Activated CD4-positive, alpha-beta T cell treated with anti-CD3 and anti-CD28 coated beads for 36 hours (primary cell): ENCODE data around the gene CBR1. TPM values are rescaled to one million over a fixed set of nuclear protein-coding genes. Genes with fewer than 3 reads are reported as not detected.
"Not testable (repeated sequence)": the region's sequence is repeated elsewhere in the genome, so short reads cannot be mapped to it uniquely, and the experiment has no call there.

Experiments used
- ATAC-seq: fragments of 200-7000 bp; cut with Tn5 transposase; one replicate; pipeline ENCODE4 v1.10.0; 2021; ENCODE audit warnings: mild to moderate bottlenecking, moderate library complexity
- CTCF ChIA-PET: fragments of 350-600 bp; sonication (Branson Sonifier 250); formaldehyde crosslinking; loops from one replicate; lab custom pipeline; 2021; ENCODE audit warnings: antibody characterized with exemption; lab: Charles Lee
- POLR2A ChIA-PET: fragments of 350-600 bp; sonication (Branson Sonifier 250); formaldehyde crosslinking; loops from one replicate; lab custom pipeline; 2021; ENCODE audit warnings: antibody characterized with exemption, inconsistent platforms; lab: Charles Lee
- DNase-seq: peaks from one replicate; pipeline ENCODE4 v3.0.0-alpha.2; 2020
- H3K27ac Mint-ChIP-seq: one replicate; pipeline ENCODE4 v1.8.0; 2021; ENCODE audit warnings: mixed read lengths
- H3K27me3 Mint-ChIP-seq: one replicate; pipeline ENCODE4 v1.8.0; 2021; ENCODE audit warnings: mixed read lengths
- H3K36me3 Mint-ChIP-seq: one replicate; pipeline ENCODE4 v1.8.0; 2021; ENCODE audit warnings: low read depth, mixed read lengths
- H3K4me1 Mint-ChIP-seq: one replicate; pipeline ENCODE4 v1.8.0; 2021; ENCODE audit warnings: mixed read lengths
- H3K4me3 Mint-ChIP-seq: one replicate; pipeline ENCODE4 v1.8.0; 2021; ENCODE audit warnings: mild to moderate bottlenecking, moderate library complexity, mixed read lengths
- H3K9me3 Mint-ChIP-seq: one replicate; pipeline ENCODE4 v1.8.0; 2021; ENCODE audit warnings: low read depth, mixed read lengths
- intact Hi-C, 2 experiments: fragments of 100-400 bp; cut with DNase I in 1 of 2; cut with micrococcal nuclease in 1 of 2; formaldehyde crosslinking; loops; one replicate each; pipeline versions ENCODE4 v1.14.2 to v1.15.1; 2022 to 2024; cut with DNase I, micrococcal nuclease
- total RNA-seq, 2 experiments: library from RNA; stranded (reverse); gene quantifications; one replicate each; pipeline ENCODE4 v1.2.3, GENCODE V29; 2021

Gene CBR1
- total RNA-seq, 2 experiments from 2014 or later, result 48.6 to 54.1 TPM

GRCh38 chr21:36068748-36069398 is 951 bp upstream of the CBR1 start:
- peaks cover 33% of the 10 kb centered on the region for H3K36me3 Mint-ChIP-seq
- no peak overlapping the region for H3K4me3 Mint-ChIP-seq
- H3K27ac Mint-ChIP-seq, result no peak overlapping the region
- peaks cover 41% of the 10 kb centered on the region for H3K4me1 Mint-ChIP-seq
- intact Hi-C loops, result loop anchor here (1.0 to 10.0 kb wide), 6 partner anchors 9 to 1452 kb away; partner anchors contain the start of genes SETD4 (in 2 of the 2), DOP1B (in 1 of the 2), DYRK1A (in 1 of the 2) and MORC3 (in 1 of the 2)
- CTCF ChIA-PET, result interaction anchor here (0.6 to 2.1 kb wide), 4 partner anchors 10 to 68 kb away, joined by 3 to 7 read pairs (median 4); no protein-coding TSS in a partner anchor
- H3K27me3 Mint-ChIP-seq, result no peaks in the 10 kb centered on the region
- POLR2A ChIA-PET, result interaction anchor here (1.6 kb wide), 1 partner anchor 9 kb away, joined by 13 read pairs; the partner anchor contains the start of gene SETD4
- DNase-seq, result no peak
- peaks cover 6% of the 10 kb centered on the region for H3K9me3 Mint-ChIP-seq
- no peak for ATAC-seq

GRCh38 chr21:36070999-36071398 is 1.2 kb downstream of the CBR1 start:
- ChIA-PET CTCF (interaction anchor here (0.6 to 1.4 kb wide), 3 partner anchors 12 to 57 kb away, joined by 4 to 9 read pairs (median 4); partner anchors contain the start of gene SETD4), POLR2A (no interaction called here)
- intact Hi-C loops, result no loop called here
- peak overlapping the region; percentile 83 for H3K4me3 Mint-ChIP-seq
- H3K36me3 Mint-ChIP-seq, result peaks cover 33% of the 10 kb centered on the region
- DNase-seq, result no peak
- peaks cover 43% of the 10 kb centered on the region for H3K4me1 Mint-ChIP-seq
- no peak for ATAC-seq
- H3K9me3 Mint-ChIP-seq, result peaks cover 6% of the 10 kb centered on the region
- no peaks in the 10 kb centered on the region for H3K27me3 Mint-ChIP-seq
- peak overlapping the region; percentile 63 for H3K27ac Mint-ChIP-seq

GRCh38 chr21:36072453-36073162 is 2.8 kb downstream of the CBR1 start:
- POLR2A ChIA-PET, result no interaction called here

GRCh38 chr21:36073181-36073580 is 3.4 kb downstream of the CBR1 start:
- no peak overlapping the region for H3K4me3 Mint-ChIP-seq
- ChIA-PET CTCF (interaction anchor here (1.0 to 1.8 kb wide), 3 partner anchors 9 to 39 kb away, joined by 3 to 6 read pairs (median 5); no protein-coding TSS in a partner anchor), POLR2A (interaction anchor here (0.7 kb wide), 1 partner anchor 1134 kb away, joined by 7 read pairs; no protein-coding TSS in a partner anchor)
- peaks cover 33% of the 10 kb centered on the region for H3K36me3 Mint-ChIP-seq
- no peak for ATAC-seq
- peaks cover 47% of the 10 kb centered on the region for H3K4me1 Mint-ChIP-seq
- DNase-seq, result no peak
- no peak overlapping the region for H3K27ac Mint-ChIP-seq
- intact Hi-C loops, result no loop called here
- H3K9me3 Mint-ChIP-seq, result peaks cover 6% of the 10 kb centered on the region
- no peaks in the 10 kb centered on the region for H3K27me3 Mint-ChIP-seq

More at GRCh38 chr21:36072453-36073162, 2.8 kb downstream of the CBR1 start:
- DNase-seq (no peak), ATAC-seq (no peak)
- H3K9me3 Mint-ChIP-seq, result peaks cover 6% of the 10 kb centered on the region
- CTCF ChIA-PET, result interaction anchor here (1.0 to 1.8 kb wide), 2 partner anchors 9 to 40 kb away, joined by 5 to 6 read pairs; no protein-coding TSS in a partner anchor
- intact Hi-C loops, result no loop called here
- H3K36me3 Mint-ChIP-seq, result peaks cover 33% of the 10 kb centered on the region
- H3K4me3 Mint-ChIP-seq, result no peak overlapping the region
- no peak overlapping the region for H3K27ac Mint-ChIP-seq
- peaks cover 47% of the 10 kb centered on the region for H3K4me1 Mint-ChIP-seq
- no peaks in the 10 kb centered on the region for H3K27me3 Mint-ChIP-seq

DNA sequence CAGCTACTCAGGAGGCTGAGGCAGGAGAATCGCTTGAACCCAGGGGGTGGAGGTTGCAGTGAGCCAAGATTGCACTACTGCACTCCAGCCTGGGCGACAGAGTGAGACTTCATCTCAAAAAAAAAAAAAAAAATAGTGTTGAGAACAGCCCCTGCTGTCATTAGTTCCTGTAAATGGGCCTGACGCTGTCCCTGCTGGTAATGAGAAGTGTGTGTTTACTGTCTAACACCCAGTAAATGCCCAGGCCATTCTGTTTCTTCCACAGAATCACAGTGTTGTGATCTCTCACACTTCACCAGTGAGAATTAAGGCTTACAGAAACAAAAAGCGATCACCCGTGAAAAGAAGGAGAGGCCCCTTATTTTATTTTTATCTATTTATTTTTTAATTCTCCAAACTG is 4.1 kb downstream of the CBR1 start:
- intact Hi-C loops, result not testable (repeated sequence)
- POLR2A ChIA-PET, result interaction anchor here (0.7 kb wide), 1 partner anchor 1135 kb away, joined by 7 read pairs; no protein-coding TSS in a partner anchor

DNA sequence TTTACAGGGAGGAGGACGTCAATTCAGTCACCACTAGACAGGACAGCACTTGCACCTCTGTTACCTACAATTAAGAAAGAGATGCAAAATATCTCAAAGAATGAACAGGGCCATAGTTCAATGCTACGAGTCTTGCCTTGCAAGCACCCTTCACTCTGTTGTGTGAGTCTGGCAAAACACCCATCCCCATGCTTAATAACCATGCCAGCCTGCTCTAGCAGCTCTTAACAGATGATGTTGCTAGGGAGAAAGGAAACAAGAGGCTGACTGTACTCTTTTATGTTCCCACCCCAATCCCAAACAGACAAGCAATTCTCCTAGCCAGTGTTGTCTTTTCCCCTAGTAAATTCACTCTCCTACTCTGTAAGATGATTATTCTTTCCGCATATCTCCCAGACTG is 5.3 kb downstream of the CBR1 start:
- Mint-ChIP-seq H3K9me3 (no peaks in the 10 kb centered on the region), H3K27me3 (no peaks in the 10 kb centered on the region), H3K4me3 (no peak overlapping the region), H3K27ac (no peak overlapping the region), H3K36me3 (peaks cover 22% of the 10 kb centered on the region), H3K4me1 (peaks cover 56% of the 10 kb centered on the region)
- CTCF ChIA-PET, result no interaction called here
- POLR2A ChIA-PET, result no interaction called here
- ATAC-seq, result no peak
- intact Hi-C loops, result no loop called here
- DNase-seq, result no peak

More for the DNA sequence above, 4.1 kb downstream of the CBR1 start:
- H3K9me3 Mint-ChIP-seq, H3K27ac Mint-ChIP-seq, DNase-seq, H3K27me3 Mint-ChIP-seq, ATAC-seq, H3K4me3 Mint-ChIP-seq: not testable (repeated sequence)
- Mint-ChIP-seq H3K36me3 (peaks cover 30% of the 10 kb centered on the region), H3K4me1 (peaks cover 52% of the 10 kb centered on the region)
- CTCF ChIA-PET, result interaction anchor here (0.6 to 1.3 kb wide), 3 partner anchors 31 to 111 kb away, joined by 3 to 5 read pairs (median 3); no protein-coding TSS in a partner anchor

DNA sequence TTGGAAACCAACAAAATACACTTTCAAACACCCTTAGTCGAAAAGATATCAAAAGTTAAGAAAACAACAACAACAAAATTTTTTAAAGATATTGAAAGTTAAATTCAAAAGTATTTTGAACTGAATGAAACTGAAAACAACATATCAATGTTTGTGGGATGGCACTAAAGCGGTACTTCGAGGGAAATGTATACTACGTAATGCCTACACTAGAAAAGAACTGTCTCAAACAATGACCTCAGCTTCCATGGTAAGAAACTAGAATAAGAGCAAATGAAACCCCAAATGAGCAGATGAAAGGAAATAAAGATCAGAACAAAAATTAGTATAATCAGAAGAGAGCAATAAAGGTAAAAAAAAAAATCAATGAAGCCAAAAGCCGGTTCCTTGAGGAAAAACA is 6.1 kb downstream of the CBR1 start:
- H3K9me3 Mint-ChIP-seq, result no peaks in the 10 kb centered on the region
- H3K27me3 Mint-ChIP-seq, result no peaks in the 10 kb centered on the region
- ChIA-PET CTCF (no interaction called here), POLR2A (interaction anchor here (0.7 kb wide), 1 partner anchor 10 kb away, joined by 3 read pairs; no protein-coding TSS in a partner anchor)
- ATAC-seq (no peak), DNase-seq (no peak)
- no peak overlapping the region for H3K4me3 Mint-ChIP-seq
- intact Hi-C loops, result no loop called here
- peaks cover 50% of the 10 kb centered on the region for H3K4me1 Mint-ChIP-seq
- H3K27ac Mint-ChIP-seq, result peak overlapping the region; percentile 11
- H3K36me3 Mint-ChIP-seq, result peaks cover 14% of the 10 kb centered on the region

DNA sequence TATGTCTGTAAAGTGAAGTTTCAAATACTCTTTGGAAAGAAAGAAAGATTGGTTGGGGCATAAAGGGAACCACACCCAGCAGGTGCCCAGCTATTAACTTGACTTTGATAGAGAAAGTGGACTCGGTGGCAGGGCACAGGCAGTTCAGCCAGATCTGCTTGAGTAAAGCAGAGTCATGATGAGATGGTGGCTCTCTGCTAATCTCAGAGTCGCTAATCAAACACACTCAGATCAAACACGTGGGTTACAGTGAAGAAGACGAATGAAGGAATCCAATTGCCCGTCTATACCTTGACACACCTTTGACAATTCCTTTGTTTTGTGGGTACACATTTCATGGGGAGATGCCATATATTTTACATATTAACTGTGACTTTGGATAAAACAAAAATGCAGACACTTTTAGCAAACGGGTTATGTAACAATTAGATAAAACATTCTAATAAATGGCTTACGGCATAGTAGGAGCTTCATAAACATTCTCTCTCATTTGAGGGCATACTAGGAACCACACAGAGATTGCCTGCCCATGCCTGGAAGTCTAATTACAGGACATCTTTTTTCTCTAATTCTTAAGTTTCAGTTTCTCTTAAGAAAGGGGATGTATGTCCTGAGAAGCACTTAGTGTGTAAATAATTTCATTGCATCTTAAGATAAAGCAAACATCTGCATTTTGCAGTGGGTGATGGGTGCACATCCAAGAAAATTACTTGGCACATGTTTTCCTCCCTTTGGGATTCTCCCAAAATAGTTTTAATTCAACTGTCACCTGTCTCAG is 7.2 kb downstream of the CBR1 start:
- POLR2A ChIA-PET, result no interaction called here
- H3K27me3 Mint-ChIP-seq, result no peaks in the 10 kb centered on the region
- peaks cover 39% of the 10 kb centered on the region for H3K4me1 Mint-ChIP-seq
- CTCF ChIA-PET, result interaction anchor here (0.6 to 1.2 kb wide), 3 partner anchors 36 to 513 kb away, joined by 3 read pairs; no protein-coding TSS in a partner anchor
- ATAC-seq, result no peak
- H3K9me3 Mint-ChIP-seq, result no peaks in the 10 kb centered on the region
- H3K27ac Mint-ChIP-seq, result no peak overlapping the region
- intact Hi-C loops, result no loop called here
- H3K36me3 Mint-ChIP-seq, result peaks cover 4% of the 10 kb centered on the region
- no peak overlapping the region for H3K4me3 Mint-ChIP-seq
- no peak for DNase-seq

DNA sequence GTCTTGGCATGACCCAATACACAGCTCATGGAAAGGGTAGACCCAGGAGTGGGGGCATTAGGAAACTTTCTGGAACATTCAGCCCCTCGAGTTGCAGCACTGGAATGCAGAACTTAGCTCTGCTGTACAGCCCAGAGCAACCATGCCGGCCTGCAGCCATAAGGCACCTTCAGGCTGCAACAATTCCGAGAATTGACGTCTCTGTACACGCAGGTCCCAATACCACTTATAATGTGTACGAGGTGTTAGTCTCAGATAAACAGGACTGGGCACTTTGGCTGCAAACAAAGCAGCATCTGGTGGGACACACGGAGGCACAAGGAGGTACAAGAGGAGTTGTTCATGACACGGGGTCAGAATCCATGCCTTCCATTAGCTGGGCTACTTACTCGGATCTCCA is 7.9 kb downstream of the CBR1 start:
- ChIA-PET POLR2A (no interaction called here), CTCF (interaction anchor here (1.2 to 2.2 kb wide), 4 partner anchors 8 to 514 kb away, joined by 3 to 10 read pairs (median 5); partner anchors contain the start of gene CBR1)
- H3K27me3 Mint-ChIP-seq, result no peaks in the 10 kb centered on the region
- no peaks in the 10 kb centered on the region for H3K36me3 Mint-ChIP-seq
- no peak for DNase-seq
- intact Hi-C loops, result loop anchor here in 1 of 2 experiments (2.0 kb wide), 1 partner anchor 27 kb away; no protein-coding TSS in a partner anchor
- peaks cover 34% of the 10 kb centered on the region for H3K4me1 Mint-ChIP-seq
- no peak overlapping the region for H3K27ac Mint-ChIP-seq
- H3K9me3 Mint-ChIP-seq, result no peaks in the 10 kb centered on the region
- no peak overlapping the region for H3K4me3 Mint-ChIP-seq
- ATAC-seq, result no peak

DNA sequence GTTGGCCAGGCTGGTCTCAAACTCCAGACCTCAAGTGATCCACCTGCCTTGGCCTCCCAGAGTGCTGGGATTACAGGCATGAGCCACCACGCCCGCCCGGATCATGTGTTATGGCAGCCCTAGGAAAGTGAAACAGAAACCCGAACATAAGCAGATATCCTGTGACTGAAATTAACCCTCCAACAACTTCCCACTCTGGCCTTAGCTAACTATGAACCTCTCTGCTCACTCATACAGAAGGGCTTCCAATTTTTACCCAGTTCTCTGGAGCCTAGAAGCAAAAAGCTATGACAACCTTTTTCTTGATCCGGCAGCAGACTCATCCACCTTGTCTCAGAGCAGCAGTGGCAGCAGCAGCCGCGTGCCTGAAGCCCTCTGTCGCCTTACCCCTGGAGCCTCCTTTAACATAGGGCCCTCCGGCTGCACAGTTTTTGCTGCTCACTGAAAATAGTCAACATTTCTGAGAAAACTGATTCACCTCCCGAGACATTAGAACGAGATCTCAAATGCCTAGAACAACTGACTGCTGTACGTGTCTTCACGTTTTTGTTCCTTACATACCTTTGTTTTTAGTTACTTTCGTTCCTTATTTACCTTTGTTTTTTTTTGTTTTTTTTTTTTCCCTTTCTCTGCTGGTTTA is 9.3 kb downstream of the CBR1 start:
- Mint-ChIP-seq H3K36me3 (no peaks in the 10 kb centered on the region), H3K9me3 (no peaks in the 10 kb centered on the region), H3K4me3 (peak overlapping the region; percentile 64), H3K27ac (peak overlapping the region; percentile 96), H3K4me1 (peaks cover 34% of the 10 kb centered on the region), H3K27me3 (no peaks in the 10 kb centered on the region)
- peak; percentile 70 for DNase-seq
- peak; percentile 92 for ATAC-seq
- intact Hi-C loops, result loop anchor here (1.0 to 2.0 kb wide), 2 partner anchors 19 to 26 kb away; partner anchors contain the start of gene SETD4 (in 2 of the 2)
- ChIA-PET CTCF (interaction anchor here (1.1 to 2.2 kb wide), 4 partner anchors 8 to 34 kb away, joined by 3 to 10 read pairs (median 5); partner anchors contain the start of gene CBR1), POLR2A (interaction anchor here (0.5 to 1.5 kb wide), 2 partner anchors 19 to 21 kb away, joined by 4 to 5 read pairs; partner anchors contain the start of gene SETD4)
